IMR-90 (cell line): ENCODE measurements around the gene ITIH6.
"Not testable (repeated sequence)": the region's sequence is repeated elsewhere in the genome, so short reads cannot be mapped to it uniquely, and the experiment has no call there.

Experiments
- CEBPB ChIP-seq: IDR thresholded peaks from 2 replicates; pipeline ENCODE4 v1.6.1; 2012; ENCODE audit warnings: low read depth, low read length, improper control_type of control experiment
- CHD1 ChIP-seq: IDR thresholded peaks from 2 replicates; pipeline ENCODE4 v1.6.1; 2012; ENCODE audit warnings: low read depth, low read length, improper control_type of control experiment
- CTCF ChIP-seq: conservative IDR thresholded peaks from 2 replicates; pipeline ENCODE4 v1.5.1; 2012; ENCODE audit warnings: mild to moderate bottlenecking, low read depth, low read length, improper control_type of control experiment
- MAZ ChIP-seq: IDR thresholded peaks from 2 replicates; pipeline ENCODE4 v1.6.1; 2012; ENCODE audit warnings: low read depth, mild to moderate bottlenecking, low read length, improper control_type of control experiment, moderate library complexity, borderline replicate concordance
- MXI1 ChIP-seq: IDR thresholded peaks from 2 replicates; pipeline ENCODE4 v1.6.1; 2012; ENCODE audit warnings: low read depth, mild to moderate bottlenecking, low read length, moderate library complexity, borderline replicate concordance
- POLR2A ChIP-seq: IDR thresholded peaks from 2 replicates; pipeline ENCODE4 v1.6.1; 2012; ENCODE audit warnings: mild to moderate bottlenecking, low read depth, low read length
- RAD21 ChIP-seq: IDR thresholded peaks from 2 replicates; pipeline ENCODE4 v1.6.1; 2012; ENCODE audit warnings: low read length, improper control_type of control experiment
- RCOR1 ChIP-seq: IDR thresholded peaks from 2 replicates; pipeline ENCODE4 v1.6.1; 2012; ENCODE audit warnings: mild to moderate bottlenecking, low read length, improper control_type of control experiment; ENCODE audit not compliant: insufficient replicate concordance
- RFX5 ChIP-seq: IDR thresholded peaks from 2 replicates; pipeline ENCODE4 v1.8.0; 2012; ENCODE audit warnings: low read depth, mild to moderate bottlenecking, low read length, moderate library complexity
- SMC3 ChIP-seq: fragments of 150-350 bp; IDR thresholded peaks from 2 replicates; pipeline ENCODE4 v1.6.1; 2016; ENCODE audit warnings: low read depth, mild to moderate bottlenecking, antibody characterized with exemption, low read length, moderate library complexity

DNA sequence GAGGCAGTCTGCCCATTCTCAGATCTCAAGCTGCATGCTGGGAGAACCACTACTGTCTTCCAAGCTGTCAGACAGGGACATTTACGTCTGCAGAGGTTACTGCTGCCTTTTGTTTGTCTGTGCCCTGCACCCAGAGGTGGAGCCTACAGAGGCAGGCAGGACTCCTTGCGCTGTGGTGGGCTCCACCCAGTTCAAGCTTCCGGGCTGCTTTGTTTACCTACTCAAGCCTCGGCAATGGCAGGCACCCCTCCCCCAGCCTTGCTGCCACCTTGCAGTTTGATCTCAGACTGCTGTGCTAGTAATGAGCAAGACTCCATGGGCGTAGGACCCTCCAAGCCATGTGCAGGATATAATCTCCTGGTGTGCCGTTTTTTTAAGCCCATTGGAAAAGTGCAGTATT is 59.5 kb downstream of the ITIH6 start:
- TF ChIP-seq CTCF, RCOR1, MAZ, RAD21, SMC3, CHD1, CEBPB, MXI1, POLR2A, RFX5: not testable (repeated sequence)
